Right cardiac atrium (tissue), 5 donors: ENCODE measurements around the gene SLC38A3. TPM values are rescaled to one million over a fixed set of nuclear protein-coding genes. Genes with fewer than 3 reads are reported as not detected.
"Not testable (repeated sequence)": the region's sequence is repeated elsewhere in the genome, so short reads cannot be mapped to it uniquely, and the experiment has no call there.

Experiments used
- ATAC-seq, 2 donors: fragments of 200-7000 bp; cut with Tn5 transposase; one replicate each; pipeline versions ENCODE4 v1.8.0 to v1.9.1; 2020; ENCODE audit warnings: moderate library complexity in 2 of 2, mild to moderate bottlenecking in 1 of 2
- DNase-seq, 3 donors: peaks; one replicate each; pipeline ENCODE4 v3.0.0-alpha.2; 2020
- H3K27ac ChIP-seq: one replicate; pipeline ENCODE4 v1.5.1; 2013; ENCODE audit warnings: mild to moderate bottlenecking, low read length, control low read depth, moderate library complexity
- H3K27me3 ChIP-seq: one replicate; pipeline ENCODE4 v1.6.1; 2013; ENCODE audit not compliant: control insufficient read depth, insufficient read depth
- H3K4me1 ChIP-seq: one replicate; pipeline ENCODE4 v1.6.1; 2013; ENCODE audit warnings: low read length; ENCODE audit not compliant: control insufficient read depth, insufficient read depth
- H3K4me3 ChIP-seq: one replicate; pipeline ENCODE4 v1.5.1; 2013; ENCODE audit warnings: low read length, control low read depth
- H3K9me3 ChIP-seq: one replicate; pipeline ENCODE4 v1.6.1; 2013; ENCODE audit warnings: low read length; ENCODE audit not compliant: control insufficient read depth
- WGBS: extraction: QIAGEN DNeasy Blood & Tissue Kit; methylation state at CpG from one replicate; pipeline ENCODE4 v1.1.7; 2013; 5-methylcytosine and 5-hydroxymethylcytosine counted together
- intact Hi-C, 4 donors: fragments of 100-400 bp; cut with DNase I; formaldehyde crosslinking; loops; one replicate each; pipeline versions ENCODE4 v1.11.0 to v1.14.0; 2022 to 2023
- polyA plus RNA-seq: library from polyadenylated mRNA; stranded (reverse); fragments of 200-250 nt; gene quantifications from one replicate; pipeline ENCODE4 v1.2.3, GENCODE V29; 2013
- total RNA-seq, 4 donors: library from RNA; stranded (reverse); fragmentation: NEBNext Ultra II Directional; extraction: Animal tissue kit (Norgen Biotek cat#: 25700); gene quantifications; one replicate each; pipeline ENCODE4 v1.2.1, GENCODE V29; 2021
- donor health status: healthy with polysubstance abuse.
- donor health status: DM: no; HTN: yes; CAD: no.
- donor health status: DM: no; HTN: no; CAD: no.
- donor health status: DM: no; HTN: yes; CAD: no; lungs with severe emphysema.
- donor health status: DM: yes; HTN: yes; CAD: no.

SLC38A3 gene
- total and polyA plus RNA-seq, 5 donors = 5.0 to 10.4 (median 8.7) TPM

DNA sequence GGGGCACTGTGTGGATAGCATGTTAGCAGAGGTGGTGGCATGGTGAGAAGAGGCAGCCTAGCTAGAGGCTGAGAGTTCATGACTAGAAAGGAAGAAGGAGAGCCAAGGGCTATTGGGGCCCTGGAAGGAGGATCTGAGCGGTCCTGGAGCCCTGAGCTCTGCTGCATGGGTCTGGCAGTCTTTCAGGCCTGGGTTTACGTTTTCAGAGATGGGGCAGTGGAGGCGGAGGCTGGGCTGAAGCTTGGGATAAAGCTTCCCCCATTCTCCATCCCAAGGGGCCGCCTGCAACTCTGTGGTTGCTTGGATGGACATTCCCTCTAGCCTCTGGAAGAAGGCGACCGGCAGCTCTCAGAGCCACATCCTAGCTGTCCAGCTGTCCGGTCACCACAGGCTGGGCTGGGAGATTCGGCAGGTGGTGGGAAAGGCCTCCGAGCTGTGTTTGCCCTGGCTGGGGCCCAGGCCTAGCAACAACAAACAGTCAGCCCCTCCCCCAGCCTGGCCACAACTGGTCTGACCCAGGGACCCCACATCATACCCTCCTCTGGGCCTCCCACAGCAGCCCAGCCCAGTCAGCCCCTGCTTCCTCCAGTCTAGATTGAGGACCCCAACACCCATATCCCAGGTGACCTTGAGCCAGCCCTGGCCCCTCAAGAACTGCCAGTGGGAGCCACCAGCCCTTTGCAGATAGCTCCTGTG is 1.8 kb upstream of the SLC38A3 start:
- Histone ChIP-seq H3K27ac (no peak overlapping the region), H3K4me3 (no peak overlapping the region), H3K27me3 (no peaks in the 10 kb centered on the region), H3K4me1 (no peaks in the 10 kb centered on the region), H3K9me3 (no peaks in the 10 kb centered on the region)
- DNase-seq (peak in 2 of 3 donors; percentile 6 to 56), ATAC-seq (no peak)
- WGBS = 69% methylated on average over 9 of the region's 9 CpGs
- intact Hi-C loops = no loop called here

DNA sequence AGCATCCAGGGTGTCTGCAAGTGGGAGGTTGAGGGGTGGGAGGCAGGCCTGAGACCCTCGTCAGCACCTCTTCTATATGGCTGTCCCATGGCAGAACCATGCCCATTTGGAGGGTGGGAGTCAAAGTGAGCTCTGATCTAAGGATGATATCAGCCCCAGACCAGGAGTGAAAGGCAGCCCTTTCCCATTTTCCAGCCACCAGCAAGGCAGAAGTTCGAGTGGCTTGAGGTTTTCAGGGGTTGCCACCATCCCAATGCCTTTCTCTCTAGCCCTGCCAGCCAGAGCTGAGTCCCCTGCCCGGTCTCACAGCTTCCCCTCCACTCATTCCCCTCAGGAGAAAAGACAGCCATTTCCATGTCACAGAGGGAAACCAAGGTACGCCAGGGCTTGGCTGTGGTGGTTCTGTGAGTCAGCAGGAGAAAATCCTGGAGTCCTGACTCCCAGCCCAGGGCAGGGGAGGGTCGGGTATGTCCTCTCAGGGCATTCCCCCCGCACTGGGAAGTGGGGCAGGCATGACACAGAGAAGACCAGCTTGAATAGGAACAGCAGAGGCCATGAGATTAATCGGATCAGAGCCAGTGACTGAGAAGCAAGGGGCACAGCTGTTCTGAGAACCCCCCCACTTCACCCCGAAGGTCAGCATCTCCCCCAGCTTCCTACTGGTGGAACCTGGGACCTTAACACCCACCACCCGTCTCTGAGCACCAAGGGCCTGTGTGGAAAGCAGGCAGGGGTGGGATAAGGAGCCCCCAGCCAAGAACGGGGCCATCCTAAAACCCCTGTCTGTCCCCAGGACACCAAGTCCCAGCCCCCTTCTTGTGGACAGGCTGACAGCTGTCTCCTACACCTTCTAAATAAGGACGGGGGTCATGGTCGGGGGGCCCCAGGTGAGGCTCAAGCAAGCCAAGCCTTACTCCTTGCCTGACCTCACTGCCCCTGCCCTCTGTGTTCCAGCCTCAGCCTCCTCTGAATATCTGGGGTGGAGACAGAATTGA is 965 bp upstream of the SLC38A3 start:
- Histone ChIP-seq H3K27me3 (no peaks in the 10 kb centered on the region), H3K4me1 (no peaks in the 10 kb centered on the region), H3K9me3 (no peaks in the 10 kb centered on the region), H3K4me3 (no peak overlapping the region), H3K27ac (no peak overlapping the region)
- DNase-seq (peak in 2 of 3 donors; percentile 26 to 31), ATAC-seq (no peak)
- intact Hi-C loops = no loop called here
- 68% methylated on average over 12 of the region's 12 CpGs for WGBS

DNA sequence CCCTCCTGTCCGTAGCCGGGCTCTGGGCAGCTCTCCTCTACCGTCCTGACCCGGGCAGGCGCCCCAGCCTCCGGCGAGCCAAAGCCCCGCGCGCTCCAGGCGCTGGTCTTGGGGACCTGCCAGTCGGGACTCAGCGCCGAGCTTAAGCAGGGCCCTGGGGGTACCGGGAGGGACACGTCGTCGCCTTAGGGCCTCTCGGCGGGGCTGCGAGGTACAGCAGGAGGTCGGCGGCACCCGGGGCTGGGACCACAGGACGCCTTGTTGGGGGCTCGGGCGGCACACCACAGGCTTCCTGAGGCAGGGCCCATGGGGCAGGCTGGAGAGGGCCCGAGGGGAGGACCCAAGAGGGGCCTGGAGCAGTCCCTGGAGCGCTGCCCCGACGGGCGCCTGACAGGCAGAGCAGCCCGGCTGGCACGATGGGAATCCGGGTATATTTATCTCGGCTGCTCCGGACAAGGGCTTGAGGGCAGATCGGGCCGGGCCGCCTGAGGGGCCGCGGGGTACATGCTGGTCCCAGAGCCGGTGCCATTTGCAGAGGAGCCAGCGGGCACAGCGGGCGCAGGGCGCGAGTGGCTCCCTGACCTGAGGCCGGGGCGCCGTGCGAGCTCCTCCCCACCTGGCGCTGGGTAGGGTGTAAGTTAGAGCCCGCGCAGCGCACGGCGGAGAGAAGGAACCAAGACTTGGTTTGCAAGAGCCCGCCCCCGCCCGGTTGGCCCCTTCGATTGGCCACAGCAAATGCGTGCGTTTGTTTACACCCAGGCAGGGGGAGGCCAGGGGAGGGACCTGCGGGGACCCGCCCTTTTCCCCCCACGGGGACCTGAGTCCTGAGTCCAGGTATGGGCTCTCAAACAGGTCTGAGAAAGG is 574 bp downstream of the SLC38A3 start:
- Histone ChIP-seq H3K4me1 (no peaks in the 10 kb centered on the region), H3K4me3 (peak overlapping the region; percentile 48), H3K27ac (peak overlapping the region; percentile 61), H3K9me3 (no peaks in the 10 kb centered on the region), H3K27me3 (no peaks in the 10 kb centered on the region)
- intact Hi-C loops = no loop called here
- DNase-seq (peak in 2 of 3 donors; percentile 75), ATAC-seq (peak; percentile 58 to 65)
- 7% methylated on average over 67 of the region's 67 CpGs for WGBS

DNA sequence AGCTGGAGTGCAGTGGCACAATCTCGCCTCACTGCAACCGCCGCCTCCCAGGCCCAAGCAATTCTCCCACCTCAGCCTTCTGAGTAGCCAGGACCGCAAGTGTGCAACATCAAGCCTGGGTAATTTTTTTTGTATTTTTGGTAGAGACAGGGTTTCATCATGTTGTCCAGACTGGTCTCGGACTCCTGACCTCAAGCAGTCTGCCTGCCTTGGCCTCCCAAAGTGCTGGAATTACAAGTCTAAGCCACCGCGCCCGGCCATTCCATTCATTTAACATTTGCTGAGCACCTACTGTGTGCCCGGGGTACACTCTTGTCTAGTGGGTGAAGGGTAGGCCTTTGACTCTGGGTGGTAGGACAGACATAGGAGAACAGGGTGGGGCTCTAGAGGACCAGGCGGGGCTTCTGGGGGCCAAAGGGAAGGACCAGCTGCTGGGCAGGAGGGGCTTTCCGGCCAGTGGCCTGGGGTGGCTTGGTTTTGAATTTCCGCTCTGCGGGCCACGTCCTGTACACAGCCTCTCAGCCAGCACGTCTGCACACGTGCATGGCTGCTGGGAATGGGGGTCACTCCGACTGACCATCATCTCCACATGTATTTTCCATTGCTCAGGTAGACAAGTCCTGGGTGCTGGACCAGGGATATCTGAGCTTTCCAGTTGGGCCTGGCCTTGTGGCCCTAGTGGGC is 2.4 kb downstream of the SLC38A3 start:
- no peaks in the 10 kb centered on the region for H3K4me1 ChIP-seq
- intact Hi-C loops = no loop called here
- 95% methylated on average over 17 of the region's 17 CpGs for WGBS
- no peak overlapping the region for H3K27ac ChIP-seq
- no peaks in the 10 kb centered on the region for H3K27me3 ChIP-seq
- no peak overlapping the region for H3K4me3 ChIP-seq
- ATAC-seq = no peak
- DNase-seq = peak in 1 of 3 donors; percentile 31
- no peaks in the 10 kb centered on the region for H3K9me3 ChIP-seq

DNA sequence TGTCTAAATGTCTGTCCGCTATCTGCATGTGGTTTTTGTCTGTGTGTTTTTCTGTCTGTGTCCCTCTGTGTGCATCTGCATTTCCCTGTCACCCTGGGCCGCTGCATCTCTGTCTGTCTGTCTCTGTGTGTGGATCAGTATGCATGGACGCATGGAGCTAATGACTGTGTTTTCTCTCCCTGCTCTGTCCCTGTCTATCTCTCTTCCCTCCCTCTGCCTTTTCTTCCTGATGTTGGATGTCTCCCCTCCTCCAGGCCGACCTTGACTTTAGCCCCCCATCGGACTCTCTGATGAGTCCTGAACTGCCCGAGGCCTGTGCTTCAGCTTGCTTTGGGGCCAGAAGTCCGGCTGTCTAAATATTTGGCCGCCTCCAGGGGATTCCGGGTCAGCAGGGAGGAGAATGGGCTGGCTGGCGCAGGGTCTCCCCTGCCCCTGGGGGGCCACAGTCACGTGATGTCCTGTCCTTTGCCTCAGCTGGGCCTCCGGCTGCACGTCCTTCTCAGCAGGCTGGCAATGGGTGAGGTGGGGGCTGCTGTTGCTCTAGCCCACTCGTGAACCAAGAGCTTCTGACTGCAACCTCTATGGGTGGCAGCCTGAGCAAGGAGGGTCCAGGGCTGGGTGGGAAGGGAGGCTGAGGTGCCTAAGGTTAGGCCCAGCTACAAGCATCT is 3.7 kb downstream of the SLC38A3 start:
- intact Hi-C loops = no loop called here
- DNase-seq (peak in 1 of 3 donors; percentile 4), ATAC-seq (no peak)
- no peaks in the 10 kb centered on the region for H3K4me1 ChIP-seq
- WGBS = 63% methylated on average over 14 of the region's 14 CpGs
- H3K4me3 ChIP-seq = no peak overlapping the region
- H3K27me3 ChIP-seq = no peaks in the 10 kb centered on the region
- H3K9me3 ChIP-seq = no peaks in the 10 kb centered on the region
- H3K27ac ChIP-seq = no peak overlapping the region

DNA sequence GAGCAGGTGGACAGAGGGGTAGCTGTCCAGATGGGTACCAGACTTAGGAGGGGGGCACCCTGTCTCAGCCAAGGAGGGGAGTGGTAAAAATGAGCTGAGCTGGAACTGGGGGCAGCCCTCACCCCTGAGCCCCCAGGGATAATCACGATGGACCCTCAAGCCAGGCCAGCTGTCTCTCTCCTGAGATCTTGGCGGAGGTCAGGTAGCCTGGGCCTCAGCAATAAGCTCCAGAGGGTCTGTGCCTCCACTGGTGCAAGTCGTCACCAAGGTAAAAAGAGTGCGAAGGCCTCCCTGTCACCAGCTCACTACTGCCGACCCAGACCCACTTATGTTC is 5.1 kb downstream of the SLC38A3 start:
- WGBS = 89% methylated on average over 5 of the region's 5 CpGs
- no peaks in the 10 kb centered on the region for H3K27me3 ChIP-seq
- H3K4me3 ChIP-seq = no peak overlapping the region
- DNase-seq (no peak), ATAC-seq (no peak)
- H3K4me1 ChIP-seq = no peaks in the 10 kb centered on the region
- no peaks in the 10 kb centered on the region for H3K9me3 ChIP-seq
- no peak overlapping the region for H3K27ac ChIP-seq
- intact Hi-C loops = no loop called here

DNA sequence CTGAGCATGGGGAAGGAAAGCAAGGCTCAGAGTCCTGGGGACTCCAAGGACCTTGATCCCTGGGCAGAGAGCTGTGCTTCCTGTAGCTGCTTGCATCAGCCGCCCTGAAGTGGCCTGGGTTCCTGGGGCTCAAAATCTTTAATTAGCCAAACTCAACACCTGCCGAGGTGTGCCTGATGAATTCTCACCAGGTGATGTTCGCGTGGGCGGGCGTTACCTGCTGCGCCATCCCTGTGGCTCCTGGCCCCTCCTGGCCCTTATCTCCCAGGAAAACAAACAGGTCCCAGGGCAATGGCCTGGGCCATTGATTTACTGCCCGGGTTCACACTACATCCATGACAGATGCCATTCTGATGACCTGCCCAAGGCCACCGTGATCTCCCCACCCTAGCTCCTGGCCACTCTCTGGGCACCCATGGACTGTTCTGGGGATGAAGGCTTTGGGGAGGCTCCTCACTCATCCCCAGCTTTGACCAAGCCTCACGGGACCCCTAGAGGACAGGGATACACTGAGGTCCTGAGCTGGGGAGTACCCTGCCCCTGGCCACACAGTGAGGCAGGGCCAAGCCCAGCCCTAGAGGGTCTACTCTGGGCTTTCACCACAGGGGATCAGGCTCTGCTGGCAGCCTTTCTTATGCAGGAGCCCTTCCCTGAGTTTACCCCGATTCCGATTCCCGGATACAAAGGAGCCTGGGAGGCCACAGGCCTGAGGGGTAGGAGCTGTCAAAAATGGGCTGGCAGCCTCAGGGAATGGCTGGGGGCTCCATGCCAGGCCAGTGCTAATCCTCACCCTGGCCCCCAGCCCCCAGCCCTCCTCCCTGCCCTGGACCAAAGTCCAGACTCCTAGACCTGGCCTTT is 5.7 kb downstream of the SLC38A3 start:
- no peak for ATAC-seq
- Histone ChIP-seq H3K9me3 (no peaks in the 10 kb centered on the region), H3K27me3 (no peaks in the 10 kb centered on the region), H3K4me1 (no peaks in the 10 kb centered on the region), H3K27ac (no peak overlapping the region), H3K4me3 (no peak overlapping the region)
- WGBS = 90% methylated on average over 13 of the region's 13 CpGs
- intact Hi-C loops = no loop called here
- peak in 1 of 3 donors; percentile 26 for DNase-seq

DNA sequence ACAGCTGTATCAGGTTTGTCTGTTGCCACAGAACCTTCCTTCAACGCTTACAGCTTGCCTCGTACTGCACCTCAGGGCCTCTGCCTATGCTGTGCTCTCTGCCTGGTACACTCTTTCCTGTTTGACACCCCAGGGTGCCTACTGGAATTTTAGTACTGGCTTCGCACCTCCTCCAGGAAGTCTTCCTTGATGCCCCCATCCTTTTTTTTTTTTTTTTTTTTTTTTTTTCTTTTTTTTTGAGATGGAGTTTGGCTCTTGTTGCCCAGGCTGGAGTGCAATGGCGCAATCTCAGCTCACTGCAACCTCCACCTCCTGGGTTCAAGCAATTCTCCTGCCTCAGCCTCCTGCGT is 6.3 kb downstream of the SLC38A3 start:
- ATAC-seq, H3K9me3 ChIP-seq, H3K27ac ChIP-seq, H3K27me3 ChIP-seq, intact Hi-C loops, H3K4me1 ChIP-seq, H3K4me3 ChIP-seq: not testable (repeated sequence)
- peak in 1 of 3 donors; percentile 1 for DNase-seq
- 96% methylated on average over 5 of the region's 5 CpGs for WGBS

DNA sequence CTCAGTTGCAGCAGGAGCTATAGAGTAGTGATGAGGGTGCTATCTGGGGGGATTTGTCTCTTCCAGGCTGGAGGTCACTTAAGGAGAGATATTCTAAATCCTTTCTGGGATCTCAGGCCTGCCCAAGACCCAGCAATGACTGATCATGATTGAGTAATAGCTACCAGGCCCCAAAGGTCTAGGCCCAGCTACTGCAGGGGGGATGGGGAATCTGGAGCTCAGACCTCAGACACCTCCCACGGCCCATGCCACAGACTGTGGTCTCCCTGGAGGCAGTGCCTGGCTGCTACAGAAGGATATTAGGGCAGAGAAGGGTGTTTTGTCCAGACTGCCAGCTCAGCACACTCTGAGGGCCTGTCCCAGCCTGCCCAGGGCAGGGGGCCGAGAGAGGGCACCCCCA is 6.9 kb downstream of the SLC38A3 start:
- Histone ChIP-seq H3K9me3 (no peaks in the 10 kb centered on the region), H3K4me1 (no peaks in the 10 kb centered on the region), H3K4me3 (no peak overlapping the region), H3K27me3 (no peaks in the 10 kb centered on the region), H3K27ac (no peak overlapping the region)
- ATAC-seq (no peak), DNase-seq (peak in 1 of 3 donors; percentile 16)
- intact Hi-C loops = no loop called here
- 83% methylated on average over 2 of the region's 2 CpGs for WGBS
